ENCODE measurements around the gene ZNF414.

Gene ZNF414

DNA sequence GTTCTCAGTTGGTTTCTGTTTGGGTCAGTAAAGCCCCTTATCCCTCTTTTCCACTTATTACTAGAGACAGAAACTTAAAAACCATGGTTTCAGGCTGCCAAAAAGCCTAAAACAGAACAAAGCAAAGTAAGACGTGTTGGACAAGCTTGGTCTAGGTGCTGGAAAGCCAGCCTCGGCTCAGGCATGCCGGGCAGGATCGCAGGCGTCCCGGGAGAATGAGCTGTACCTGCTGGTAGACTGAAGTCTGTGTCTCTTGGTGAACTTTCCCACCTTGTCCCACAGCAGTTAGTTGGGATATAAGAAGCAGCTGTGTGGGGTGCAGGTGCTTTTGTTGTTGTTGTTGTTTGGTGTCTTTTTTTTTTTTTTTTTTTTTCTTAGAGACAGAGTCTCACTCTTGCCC, 32.4 kb downstream of the ZNF414 start:
- Histone ChIP-seq H3K9me3 (no peaks in the 10 kb centered on the region), H3K27me3 (no peaks in the 10 kb centered on the region), H3K4me1 (ENCODE audit: control insufficient read depth in 1 of 2, insufficient read depth in 1 of 2, low read depth in 1 of 2, low read length in 1 of 2) (peaks cover 35% of the 10 kb centered on the region in 2 experiments), H3K27ac (peak overlapping the region; percentile 50), H3K4me3 (ENCODE audit: low read depth in 1 of 2, low read length in 1 of 2) (no peak overlapping the region), H3K36me3 (peaks cover 56% of the 10 kb centered on the region)
- TF ChIP-seq, protein P1, sequence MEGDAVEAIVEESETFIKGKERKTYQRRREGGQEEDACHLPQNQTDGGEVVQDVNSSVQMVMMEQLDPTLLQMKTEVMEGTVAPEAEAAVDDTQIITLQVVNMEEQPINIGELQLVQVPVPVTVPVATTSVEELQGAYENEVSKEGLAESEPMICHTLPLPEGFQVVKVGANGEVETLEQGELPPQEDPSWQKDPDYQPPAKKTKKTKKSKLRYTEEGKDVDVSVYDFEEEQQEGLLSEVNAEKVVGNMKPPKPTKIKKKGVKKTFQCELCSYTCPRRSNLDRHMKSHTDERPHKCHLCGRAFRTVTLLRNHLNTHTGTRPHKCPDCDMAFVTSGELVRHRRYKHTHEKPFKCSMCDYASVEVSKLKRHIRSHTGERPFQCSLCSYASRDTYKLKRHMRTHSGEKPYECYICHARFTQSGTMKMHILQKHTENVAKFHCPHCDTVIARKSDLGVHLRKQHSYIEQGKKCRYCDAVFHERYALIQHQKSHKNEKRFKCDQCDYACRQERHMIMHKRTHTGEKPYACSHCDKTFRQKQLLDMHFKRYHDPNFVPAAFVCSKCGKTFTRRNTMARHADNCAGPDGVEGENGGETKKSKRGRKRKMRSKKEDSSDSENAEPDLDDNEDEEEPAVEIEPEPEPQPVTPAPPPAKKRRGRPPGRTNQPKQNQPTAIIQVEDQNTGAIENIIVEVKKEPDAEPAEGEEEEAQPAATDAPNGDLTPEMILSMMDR (IDR thresholded peaks at IDR 0.05), result no peak

DNA sequence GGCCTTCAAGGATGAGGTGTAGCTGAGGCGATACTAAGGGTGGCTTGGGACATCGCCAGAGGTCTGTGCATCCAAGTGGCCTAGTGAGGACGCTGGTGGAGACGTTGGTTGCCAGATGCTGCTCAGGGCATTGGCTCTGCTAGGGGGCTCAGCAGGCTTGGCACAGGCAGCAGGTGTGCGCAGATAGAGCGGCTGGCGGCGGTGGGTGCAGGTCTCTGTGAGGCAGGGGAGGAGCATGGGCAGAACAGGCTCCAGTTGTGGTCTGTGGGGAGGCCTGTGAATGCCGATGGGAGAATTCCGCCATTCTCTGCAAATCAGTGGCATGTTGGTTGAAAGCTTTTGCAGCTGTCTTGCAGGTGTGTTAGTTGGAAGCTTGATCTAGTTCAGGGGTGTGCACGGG, 32.8 kb downstream of the ZNF414 start:
- Histone ChIP-seq H3K27ac (peak overlapping the region; percentile 50), H3K4me3 (ENCODE audit: low read depth in 1 of 2, low read length in 1 of 2) (no peak overlapping the region), H3K9me3 (no peaks in the 10 kb centered on the region), H3K27me3 (no peaks in the 10 kb centered on the region), H3K4me1 (ENCODE audit: control insufficient read depth in 1 of 2, insufficient read depth in 1 of 2, low read depth in 1 of 2, low read length in 1 of 2) (peaks cover 31% of the 10 kb centered on the region in 2 experiments), H3K36me3 (peaks cover 56% of the 10 kb centered on the region)
- TF ChIP-seq, protein P1 (IDR thresholded peaks at IDR 0.05), result no peak

DNA sequence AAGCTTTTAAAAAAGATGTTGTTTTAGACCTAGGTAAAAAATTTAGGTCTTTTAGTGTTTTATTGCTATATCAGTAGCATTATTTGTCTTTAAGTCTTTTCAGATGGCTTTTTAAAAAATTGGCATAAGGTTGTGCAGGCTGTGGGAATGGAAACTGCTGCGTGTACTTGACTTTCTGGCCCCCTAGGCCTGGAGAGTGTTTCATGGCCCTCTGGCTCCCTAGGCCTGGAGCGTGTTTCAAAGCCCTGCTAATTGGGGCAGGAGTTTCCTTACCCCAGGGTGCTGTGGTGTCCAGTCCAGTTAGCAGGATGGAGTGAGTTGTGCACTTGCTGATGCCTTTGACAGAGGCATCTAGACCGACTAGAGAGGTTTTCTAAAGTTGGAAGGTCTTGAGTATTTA, 35.4 kb downstream of the ZNF414 start:
- Histone ChIP-seq H3K4me3 (ENCODE audit: low read depth in 1 of 2, low read length in 1 of 2) (no peak overlapping the region), H3K27ac (no peak overlapping the region), H3K4me1 (ENCODE audit: control insufficient read depth in 1 of 2, insufficient read depth in 1 of 2, low read depth in 1 of 2, low read length in 1 of 2) (peaks cover 7 to 11% of the 10 kb centered on the region in 2 experiments), H3K9me3 (no peaks in the 10 kb centered on the region), H3K36me3 (peaks cover 63% of the 10 kb centered on the region), H3K27me3 (no peaks in the 10 kb centered on the region)
- TF ChIP-seq, protein P1 (IDR thresholded peaks at IDR 0.05), result no peak

DNA sequence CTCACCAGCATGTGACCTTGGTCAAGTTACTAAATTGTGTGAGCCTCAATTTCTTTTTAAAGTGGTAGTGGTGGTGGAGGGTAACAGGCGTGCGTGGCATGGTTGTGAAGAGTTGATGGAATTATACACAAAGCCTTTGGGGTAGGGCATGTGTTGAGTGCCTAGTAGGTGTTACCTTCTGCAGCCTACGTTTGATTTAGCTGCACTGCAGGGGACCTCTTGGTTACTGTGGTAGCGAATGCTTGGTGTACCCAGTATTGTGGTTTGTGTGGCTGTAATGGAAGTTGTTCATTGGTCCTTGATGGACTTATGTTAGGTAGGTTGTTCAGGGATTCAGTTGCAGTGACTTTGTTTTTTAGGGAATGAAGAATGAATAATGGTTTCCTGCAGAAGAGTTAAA, 36.1 kb downstream of the ZNF414 start:
- TF ChIP-seq, protein P1 (IDR thresholded peaks at IDR 0.05), result no peak
- peaks cover 55% of the 10 kb centered on the region for H3K36me3 ChIP-seq
- peaks cover 6 to 12% of the 10 kb centered on the region in 2 experiments for H3K4me1 ChIP-seq (ENCODE audit: control insufficient read depth in 1 of 2, insufficient read depth in 1 of 2, low read depth in 1 of 2, low read length in 1 of 2)

DNA sequence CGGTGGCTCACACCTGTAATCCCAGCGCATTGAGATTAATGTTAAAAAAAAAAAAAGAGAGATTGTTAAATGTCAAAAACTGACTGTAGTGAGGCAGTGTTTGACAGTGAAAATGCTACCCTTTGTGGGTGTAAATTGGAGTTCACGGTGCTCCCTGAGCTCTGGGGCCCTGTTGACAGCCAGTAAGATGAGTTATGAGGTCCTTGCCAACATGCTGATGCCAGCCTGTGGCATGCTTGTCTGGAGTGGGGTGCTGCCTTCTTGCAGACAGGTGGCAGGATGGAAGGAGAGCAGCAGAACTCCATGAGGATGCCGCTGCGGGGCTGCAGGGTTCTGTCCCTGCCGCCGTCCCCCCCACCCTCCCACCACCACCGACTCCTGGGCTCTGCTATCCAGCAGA, 37.4 kb downstream of the ZNF414 start:
- H3K4me3 ChIP-seq (ENCODE audit: low read depth in 1 of 2, low read length in 1 of 2), result no peak overlapping the region
- peaks cover 59% of the 10 kb centered on the region for H3K36me3 ChIP-seq
- peaks cover 6 to 12% of the 10 kb centered on the region in 2 experiments for H3K4me1 ChIP-seq (ENCODE audit: control insufficient read depth in 1 of 2, insufficient read depth in 1 of 2, low read depth in 1 of 2, low read length in 1 of 2)
- no peaks in the 10 kb centered on the region for H3K9me3 ChIP-seq
- no peaks in the 10 kb centered on the region for H3K27me3 ChIP-seq
- H3K27ac ChIP-seq, result no peak overlapping the region
- TF ChIP-seq, protein P1 (IDR thresholded peaks at IDR 0.05), result no peak

More for the DNA sequence above, 36.1 kb downstream of the ZNF414 start:
- H3K4me3 ChIP-seq (ENCODE audit: low read depth in 1 of 2, low read length in 1 of 2), result no peak overlapping the region
- no peaks in the 10 kb centered on the region for H3K9me3 ChIP-seq
- H3K27me3 ChIP-seq, result no peaks in the 10 kb centered on the region
- peak overlapping the region; percentile 9 for H3K27ac ChIP-seq

DNA sequence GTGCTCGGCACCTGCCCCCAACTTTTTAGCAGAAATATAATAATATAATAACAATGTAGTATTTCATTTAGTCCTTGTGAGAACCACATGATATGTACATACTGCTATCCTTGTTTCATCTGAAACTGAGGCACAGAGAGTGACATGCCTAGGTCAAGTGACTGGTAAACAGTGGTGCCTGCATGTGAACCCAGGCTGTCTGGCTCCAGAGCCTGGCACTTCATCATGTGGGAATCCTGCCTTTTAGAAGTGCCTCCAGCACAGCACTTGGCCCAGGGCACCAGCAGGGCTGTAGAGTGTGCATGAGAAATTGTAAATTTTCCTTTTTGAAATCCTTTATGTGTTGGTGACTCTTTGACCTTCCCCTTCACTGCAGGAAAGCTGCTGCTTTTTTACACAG, 39.0 kb downstream of the ZNF414 start:
- Histone ChIP-seq H3K9me3 (no peaks in the 10 kb centered on the region), H3K36me3 (peaks cover 67% of the 10 kb centered on the region), H3K27me3 (no peaks in the 10 kb centered on the region), H3K4me3 (ENCODE audit: low read depth in 1 of 2, low read length in 1 of 2) (no peak overlapping the region), H3K4me1 (ENCODE audit: control insufficient read depth in 1 of 2, insufficient read depth in 1 of 2, low read depth in 1 of 2, low read length in 1 of 2) (peaks cover 3 to 12% of the 10 kb centered on the region in 2 experiments), H3K27ac (peak overlapping the region; percentile 42)
- TF ChIP-seq, protein P1 (IDR thresholded peaks at IDR 0.05), result no peak
